Measurements from ENCODE around the gene IER5L.
"Not testable (repeated sequence)": the region's sequence is repeated elsewhere in the genome, so short reads cannot be mapped to it uniquely, and the experiment has no call there.

The IER5L gene

GRCh38 chr9:129138144-129138462 lies 40.0 kb downstream of the IER5L start:
- DNase-seq: no peak

GRCh38 chr9:129137292-129138143 lies 40.5 kb downstream of the IER5L start:
- DNase-seq: no peak

- no peak for DNase-seq
Measured at GRCh38 chr9:129136446-129137035, 41.5 kb downstream of the IER5L start.

GRCh38 chr9:129135476-129135875 lies 42.6 kb downstream of the IER5L start:
- DNase-seq: no peak

GRCh38 chr9:129133082-129133481 lies 45.0 kb downstream of the IER5L start:
- no peak for DNase-seq

- peak; percentile 84 for DNase-seq
Measured at GRCh38 chr9:129131300-129132145, 46.5 kb downstream of the IER5L start.

- no peak for DNase-seq
Measured at GRCh38 chr9:129130791-129131190, 47.3 kb downstream of the IER5L start.

- not testable (repeated sequence) for DNase-seq
Measured at GRCh38 chr9:129130271-129130670, 47.8 kb downstream of the IER5L start.

GRCh38 chr9:129128689-129129088 lies 49.4 kb downstream of the IER5L start:
- DNase-seq: no peak

GRCh38 chr9:129126749-129127618 lies 51.1 kb downstream of the IER5L start:
- DNase-seq: no peak

Measured in islet precursor cell (in vitro differentiated cells).